GM23338 (cell line): ENCODE data around the gene NUDT16.

Source experiments
- CREB1 ChIP-seq: fragments of 250-450 bp; sonication (Bioruptor Pico); IDR thresholded peaks from 2 replicates; pipeline ENCODE4 v1.5.0; 2020; ENCODE audit warnings: low read depth, mild to moderate bottlenecking, moderate library complexity
- CTCF ChIP-seq, 2 experiments: fragments of 200-600 bp in 1 of 2; sonication (generic) in 1 of 2; conservative IDR thresholded peaks; 2 replicates each; pipeline versions ENCODE4 v1.5.1 to v1.6.1; 2016 to 2017; ENCODE audit warnings: antibody characterized with exemption in 2 of 2, low read depth in 2 of 2, mild to moderate bottlenecking in 2 of 2, moderate library complexity in 1 of 2
- EZH2 ChIP-seq: fragments of 200-600 bp; sonication (generic); IDR thresholded peaks from one replicate; pipeline ENCODE4 v1.8.0; 2017; ENCODE audit warnings: antibody characterized with exemption, mild to moderate bottlenecking, low read depth; ENCODE audit not compliant: unreplicated experiment
- EZH2phosphoT487 ChIP-seq: fragments of 200-600 bp; sonication (generic); IDR thresholded peaks from one replicate; pipeline ENCODE4 v1.8.1; 2018; ENCODE audit warnings: antibody characterized with exemption; ENCODE audit not compliant: unreplicated experiment
- JUNB ChIP-seq: IDR thresholded peaks from one replicate; pipeline ENCODE4 v1.6.1; 2016; ENCODE audit warnings: antibody characterized with exemption; ENCODE audit not compliant: unreplicated experiment
- NANOG ChIP-seq: IDR thresholded peaks from 2 replicates; pipeline ENCODE4 v1.6.1; 2016; ENCODE audit warnings: antibody characterized with exemption, borderline replicate concordance
- POLR2AphosphoS5 ChIP-seq: IDR thresholded peaks from 2 replicates; pipeline ENCODE4 v1.6.1; 2016; ENCODE audit warnings: antibody characterized with exemption, low read depth
- ZNF114 ChIP-seq: fragments of 250-450 bp; sonication (Bioruptor Pico); IDR thresholded peaks from 2 replicates; pipeline ENCODE4 v1.5.0; 2020; ENCODE audit warnings: mild to moderate bottlenecking, moderate library complexity
- TF ChIP-seq, protein P1 (sequence below): IDR thresholded peaks from one replicate; pipeline ENCODE4 v1.6.1; 2018; ENCODE audit warnings: antibody characterized with exemption; ENCODE audit not compliant: unreplicated experiment

GRCh38 chr3:131348911-131349310, 32.7 kb upstream of the NUDT16 start:
- TF ChIP-seq EZH2 (no peak), CREB1 (CRISPR knock-in tag) (no peak), POLR2AphosphoS5 (no peak), NANOG (no peak), CTCF (conservative IDR thresholded peaks at IDR 0.05; ENCODE audit: low read depth in 2 of 2) (no peak), EZH2phosphoT487 (no peak), ZNF114 (CRISPR knock-in tag) (no peak), JUNB (no peak)
- TF ChIP-seq, protein P1, sequence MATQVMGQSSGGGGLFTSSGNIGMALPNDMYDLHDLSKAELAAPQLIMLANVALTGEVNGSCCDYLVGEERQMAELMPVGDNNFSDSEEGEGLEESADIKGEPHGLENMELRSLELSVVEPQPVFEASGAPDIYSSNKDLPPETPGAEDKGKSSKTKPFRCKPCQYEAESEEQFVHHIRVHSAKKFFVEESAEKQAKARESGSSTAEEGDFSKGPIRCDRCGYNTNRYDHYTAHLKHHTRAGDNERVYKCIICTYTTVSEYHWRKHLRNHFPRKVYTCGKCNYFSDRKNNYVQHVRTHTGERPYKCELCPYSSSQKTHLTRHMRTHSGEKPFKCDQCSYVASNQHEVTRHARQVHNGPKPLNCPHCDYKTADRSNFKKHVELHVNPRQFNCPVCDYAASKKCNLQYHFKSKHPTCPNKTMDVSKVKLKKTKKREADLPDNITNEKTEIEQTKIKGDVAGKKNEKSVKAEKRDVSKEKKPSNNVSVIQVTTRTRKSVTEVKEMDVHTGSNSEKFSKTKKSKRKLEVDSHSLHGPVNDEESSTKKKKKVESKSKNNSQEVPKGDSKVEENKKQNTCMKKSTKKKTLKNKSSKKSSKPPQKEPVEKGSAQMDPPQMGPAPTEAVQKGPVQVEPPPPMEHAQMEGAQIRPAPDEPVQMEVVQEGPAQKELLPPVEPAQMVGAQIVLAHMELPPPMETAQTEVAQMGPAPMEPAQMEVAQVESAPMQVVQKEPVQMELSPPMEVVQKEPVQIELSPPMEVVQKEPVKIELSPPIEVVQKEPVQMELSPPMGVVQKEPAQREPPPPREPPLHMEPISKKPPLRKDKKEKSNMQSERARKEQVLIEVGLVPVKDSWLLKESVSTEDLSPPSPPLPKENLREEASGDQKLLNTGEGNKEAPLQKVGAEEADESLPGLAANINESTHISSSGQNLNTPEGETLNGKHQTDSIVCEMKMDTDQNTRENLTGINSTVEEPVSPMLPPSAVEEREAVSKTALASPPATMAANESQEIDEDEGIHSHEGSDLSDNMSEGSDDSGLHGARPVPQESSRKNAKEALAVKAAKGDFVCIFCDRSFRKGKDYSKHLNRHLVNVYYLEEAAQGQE = no peak
